ENCODE data around the gene TOMM22. TPM values are rescaled to one million over a fixed set of nuclear protein-coding genes. Genes with fewer than 3 reads are reported as not detected.
A peak's percentile ranks its signal among the peaks of the same experiment; 100 is the strongest.
"Not testable (repeated sequence)": the region's sequence is repeated elsewhere in the genome, so short reads cannot be mapped to it uniquely, and the experiment has no call there.

The TOMM22 gene
- 91.4 TPM for polyA plus RNA-seq (2013, experiment 1 of 2; ENCODE audit: insufficient read length)
- 94.1 TPM for polyA plus RNA-seq (2013, experiment 2 of 2; ENCODE audit: insufficient read length)

- peak; percentile 85 for DNase-seq
Observed at GRCh38 chr22:38681582-38682335, at the start of gene TOMM22. Gene TOMM22 (plus strand): TSS chr22:38681957. CDS start chr22:38681979, 22 bp downstream.

- DNase-seq = no peak
Observed at GRCh38 chr22:38632528-38632927, 49.2 kb upstream of the TOMM22 start.

- no peak for DNase-seq
Observed at GRCh38 chr22:38638216-38638615, 43.5 kb upstream of the TOMM22 start.

GRCh38 chr22:38638728-38639127 lies 43.0 kb upstream of the TOMM22 start:
- DNase-seq = no peak

GRCh38 chr22:38641476-38642040 lies 40.2 kb upstream of the TOMM22 start:
- no peak for DNase-seq

- not testable (repeated sequence) for DNase-seq
Observed at GRCh38 chr22:38644245-38644644, 37.5 kb upstream of the TOMM22 start.

- DNase-seq = no peak
Observed at GRCh38 chr22:38645430-38645829, 36.3 kb upstream of the TOMM22 start.

- no peak for DNase-seq
Observed at GRCh38 chr22:38649841-38650522, 31.8 kb upstream of the TOMM22 start.

- no peak for DNase-seq
Observed at GRCh38 chr22:38652859-38653258, 28.9 kb upstream of the TOMM22 start.

GRCh38 chr22:38653741-38654140 lies 28.0 kb upstream of the TOMM22 start:
- DNase-seq = no peak

GRCh38 chr22:38655519-38656255 lies 26.1 kb upstream of the TOMM22 start:
- peak; percentile 12 for DNase-seq

GRCh38 chr22:38656256-38657044 lies 25.3 kb upstream of the TOMM22 start, which contains the start of the genes CBY1 and FAM227A:
Gene CBY1 (plus strand): TSS chr22:38656638. CDS start chr22:38668055, 11,417 bp downstream.
Gene FAM227A (minus strand): TSS chr22:38656392. CDS start chr22:38650168, 6,224 bp downstream.
- DNase-seq = peak; percentile 82

- no peak for DNase-seq
Observed at GRCh38 chr22:38657045-38657909, 24.5 kb upstream of the TOMM22 start.

GRCh38 chr22:38674888-38675287 lies 6.9 kb upstream of the TOMM22 start:
- DNase-seq = no peak

- no peak for DNase-seq
Observed at GRCh38 chr22:38675833-38676232, 5.9 kb upstream of the TOMM22 start.

- DNase-seq = no peak
Observed at GRCh38 chr22:38684895-38685294, 3.1 kb downstream of the TOMM22 start.

- no peak for DNase-seq
Observed at GRCh38 chr22:38685761-38686160, 4.0 kb downstream of the TOMM22 start.

GRCh38 chr22:38689651-38690050 lies 7.9 kb downstream of the TOMM22 start:
- DNase-seq = no peak

GRCh38 chr22:38694049-38694448 lies 12.3 kb downstream of the TOMM22 start:
- DNase-seq = no peak

GRCh38 chr22:38694940-38695339 lies 13.2 kb downstream of the TOMM22 start:
- DNase-seq = no peak

Data from fibroblast of skin of abdomen (primary cell).